ENCODE results near the gene ZNF678.

DNA sequence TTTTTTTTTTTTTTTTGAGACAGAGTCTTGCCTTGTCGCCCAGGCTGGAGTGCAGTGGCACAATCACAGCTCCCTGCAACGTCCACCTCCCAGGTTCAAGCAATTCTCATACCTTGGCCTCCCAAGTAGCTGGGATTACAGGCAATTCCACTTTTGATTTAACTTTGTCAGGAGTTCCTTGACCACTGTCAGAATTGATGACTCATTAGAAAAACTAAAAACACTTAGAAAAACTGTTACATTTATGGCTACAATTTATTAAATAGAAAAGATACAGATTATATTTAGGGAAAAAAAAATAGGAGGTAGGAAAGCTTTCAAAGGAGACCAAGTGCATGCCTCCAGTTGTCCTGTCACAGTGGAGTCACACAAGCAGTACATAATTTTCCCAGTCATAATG, 20.0 kb downstream of the ZNF678 start:
- TF ChIP-seq, protein P1, sequence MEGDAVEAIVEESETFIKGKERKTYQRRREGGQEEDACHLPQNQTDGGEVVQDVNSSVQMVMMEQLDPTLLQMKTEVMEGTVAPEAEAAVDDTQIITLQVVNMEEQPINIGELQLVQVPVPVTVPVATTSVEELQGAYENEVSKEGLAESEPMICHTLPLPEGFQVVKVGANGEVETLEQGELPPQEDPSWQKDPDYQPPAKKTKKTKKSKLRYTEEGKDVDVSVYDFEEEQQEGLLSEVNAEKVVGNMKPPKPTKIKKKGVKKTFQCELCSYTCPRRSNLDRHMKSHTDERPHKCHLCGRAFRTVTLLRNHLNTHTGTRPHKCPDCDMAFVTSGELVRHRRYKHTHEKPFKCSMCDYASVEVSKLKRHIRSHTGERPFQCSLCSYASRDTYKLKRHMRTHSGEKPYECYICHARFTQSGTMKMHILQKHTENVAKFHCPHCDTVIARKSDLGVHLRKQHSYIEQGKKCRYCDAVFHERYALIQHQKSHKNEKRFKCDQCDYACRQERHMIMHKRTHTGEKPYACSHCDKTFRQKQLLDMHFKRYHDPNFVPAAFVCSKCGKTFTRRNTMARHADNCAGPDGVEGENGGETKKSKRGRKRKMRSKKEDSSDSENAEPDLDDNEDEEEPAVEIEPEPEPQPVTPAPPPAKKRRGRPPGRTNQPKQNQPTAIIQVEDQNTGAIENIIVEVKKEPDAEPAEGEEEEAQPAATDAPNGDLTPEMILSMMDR (IDR thresholded peaks at IDR 0.05) = no peak
- TF ChIP-seq POLR2A (IDR thresholded peaks at IDR 0.05) = no peak

Measured in heart left ventricle (tissue), 13 donors.